Measurements from ENCODE around the gene AUTS2.

Gene AUTS2

DNA sequence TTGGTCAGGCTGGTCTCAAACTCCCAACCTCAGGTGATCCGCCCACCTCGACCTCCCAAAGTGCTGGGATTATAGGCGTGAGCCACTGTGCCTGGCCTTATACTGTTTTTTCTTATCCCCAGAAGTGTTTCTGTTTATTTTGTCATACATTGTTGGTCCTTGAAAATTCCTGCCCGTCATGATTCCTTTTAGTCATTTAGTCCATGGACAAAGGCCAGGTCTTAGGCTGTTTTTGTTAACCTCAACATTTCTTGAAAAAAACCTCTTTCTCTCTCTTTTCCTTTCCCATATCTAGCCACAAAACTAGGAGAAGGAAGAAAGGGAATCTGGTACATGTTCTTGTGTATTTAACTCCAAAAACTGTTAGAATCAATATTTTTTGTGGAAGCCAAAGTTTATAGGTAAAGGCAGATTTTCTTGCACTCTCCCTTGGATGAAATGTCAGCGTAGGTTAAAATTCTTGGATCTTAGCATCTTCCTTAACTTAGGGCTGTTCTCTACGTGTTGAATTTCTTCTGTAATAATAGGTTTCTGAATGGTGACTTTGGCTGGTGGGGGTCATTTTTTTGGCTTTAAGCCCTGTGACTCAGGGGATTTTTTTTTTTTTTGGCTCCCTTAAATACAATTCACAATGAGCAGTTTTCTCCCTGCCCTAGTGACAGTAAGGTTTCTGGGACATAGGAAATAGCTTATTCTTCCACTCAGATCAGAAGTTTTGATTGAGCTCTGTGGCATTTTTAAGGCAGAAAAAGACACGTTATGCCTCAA lies 500.8 kb downstream of the AUTS2 start:
- DNase-seq = no peak

DNA sequence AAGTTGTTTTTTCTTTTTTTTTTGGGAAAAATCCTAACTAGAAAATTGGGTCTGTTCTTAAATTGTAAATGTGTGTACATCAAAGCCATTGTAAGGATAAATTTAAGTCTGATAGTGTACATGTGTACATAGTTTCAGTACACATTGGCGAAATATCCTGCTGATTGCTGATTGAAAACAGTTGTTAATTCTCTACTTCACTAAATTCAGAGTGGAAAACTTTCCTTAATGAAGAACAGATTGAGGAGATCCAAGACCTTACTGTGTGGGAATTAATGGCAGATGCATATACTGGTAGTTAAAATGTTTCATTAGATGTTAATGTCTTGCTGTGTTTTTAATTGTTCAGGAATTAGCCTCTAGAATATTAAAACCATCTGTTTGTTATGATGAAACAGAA lies 506.0 kb downstream of the AUTS2 start:
- DNase-seq = no peak

DNA sequence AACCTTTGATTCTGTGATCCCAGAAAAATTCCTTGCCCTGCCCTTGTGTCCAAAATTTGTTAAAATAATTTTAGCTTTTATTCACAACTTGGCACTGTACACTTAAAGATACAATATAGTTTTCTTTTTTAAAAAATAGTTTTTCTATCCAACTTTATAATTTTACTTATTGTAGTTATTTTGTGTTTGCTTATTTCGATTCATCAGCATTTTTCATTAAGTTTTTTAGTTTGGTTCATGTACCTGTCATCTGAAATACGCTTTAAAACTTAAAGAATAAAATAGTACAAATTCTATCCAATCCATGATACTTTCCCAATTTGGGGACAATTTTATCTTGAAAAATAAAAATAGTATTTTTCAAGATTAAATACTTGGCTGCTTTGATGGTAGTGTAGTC lies 514.8 kb downstream of the AUTS2 start:
- DNase-seq = no peak

DNA sequence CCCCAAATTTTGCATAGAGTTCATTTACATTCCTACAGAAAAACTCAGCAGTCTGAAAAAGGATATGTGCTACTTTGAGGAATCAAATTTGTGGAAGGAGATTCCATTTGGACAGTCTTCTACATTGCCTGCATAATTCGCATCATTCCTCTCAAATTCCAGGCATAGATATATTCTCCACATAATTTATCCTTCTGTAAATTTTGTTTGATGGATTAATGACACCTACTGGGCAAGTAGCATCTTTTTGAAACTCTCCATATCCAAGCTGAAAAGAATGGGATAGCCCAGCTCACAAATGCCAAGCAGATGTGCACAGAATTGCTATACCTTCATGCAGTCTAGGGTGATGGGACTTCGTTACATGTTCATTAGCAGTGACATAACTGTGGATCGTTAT lies 515.3 kb downstream of the AUTS2 start:
- DNase-seq = no peak

DNA sequence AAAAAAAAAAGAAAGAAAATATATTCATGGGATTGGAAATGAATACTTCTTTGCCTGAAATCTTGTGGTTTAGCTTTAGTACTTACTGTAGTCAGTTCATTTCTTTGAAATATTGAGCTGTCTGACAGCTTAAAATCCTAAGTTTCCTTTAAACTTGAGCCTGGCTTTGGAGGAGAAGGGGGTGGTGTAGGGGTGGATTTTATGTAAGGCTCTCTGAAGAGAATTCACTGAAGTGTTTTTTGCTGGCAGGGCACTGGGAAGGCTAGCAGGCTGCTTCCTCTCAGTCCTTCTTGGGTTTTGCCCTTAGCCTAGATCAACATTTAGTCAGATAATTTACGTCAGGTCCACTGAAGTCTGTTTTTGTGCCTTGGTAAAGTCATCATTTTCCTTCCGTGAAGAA lies 516.5 kb downstream of the AUTS2 start:
- DNase-seq = no peak

DNA sequence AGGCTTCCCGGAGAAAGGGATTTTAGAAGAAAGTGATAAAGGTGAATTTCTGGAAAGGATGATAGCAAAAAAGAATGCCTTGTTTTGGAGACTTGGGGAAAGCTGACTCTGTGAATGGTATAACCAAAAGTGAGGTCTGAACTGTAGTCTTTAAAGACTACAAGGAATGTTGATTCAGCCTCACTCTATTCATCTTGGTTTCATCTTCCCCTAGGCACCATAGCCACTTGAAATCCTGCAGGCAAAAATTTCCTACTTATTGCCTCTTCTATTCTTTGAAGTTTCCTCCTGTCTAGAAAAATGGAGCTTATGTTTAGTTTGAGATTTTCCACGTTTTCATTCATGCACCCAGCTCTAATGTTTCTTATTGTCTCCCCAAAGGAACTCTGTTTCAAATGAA lies 518.0 kb downstream of the AUTS2 start:
- DNase-seq = no peak

DNA sequence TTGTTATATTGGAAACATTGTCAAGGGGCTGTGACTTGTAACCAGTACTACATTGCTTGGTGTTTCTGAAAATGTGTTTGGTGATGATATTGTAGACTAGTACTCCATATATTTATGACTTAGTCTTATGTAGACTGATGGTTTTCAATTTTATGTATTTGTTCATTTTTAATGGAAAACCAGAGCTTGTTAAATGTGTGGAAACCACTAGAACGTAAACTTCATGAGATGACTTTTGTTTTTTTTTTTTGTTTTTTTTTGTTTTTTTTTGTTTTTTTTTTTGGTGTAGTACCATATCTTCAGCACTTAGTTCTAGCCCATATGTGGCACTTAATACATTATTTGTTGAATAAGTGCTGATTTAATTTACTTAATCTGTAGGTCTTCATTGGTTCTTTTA lies 518.6 kb downstream of the AUTS2 start:
- DNase-seq = no peak

DNA sequence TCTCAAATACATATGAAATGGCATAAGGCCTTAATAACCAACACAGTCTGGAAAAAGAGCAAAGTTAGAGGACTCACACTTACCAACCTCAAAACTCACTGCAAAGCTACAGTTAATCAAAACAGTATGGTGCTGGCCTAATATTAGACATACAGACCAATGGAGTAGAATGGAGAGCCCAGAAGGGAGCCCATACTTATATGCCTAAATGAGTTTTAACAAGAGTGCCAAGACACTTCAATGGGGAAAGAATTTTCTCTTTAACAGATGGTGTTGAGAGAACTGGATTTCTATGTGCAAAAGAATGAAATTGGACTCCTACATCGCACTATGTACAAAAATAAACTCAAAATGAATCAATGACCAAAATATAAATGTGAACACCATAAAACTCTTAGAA lies 522.6 kb downstream of the AUTS2 start:
- DNase-seq = no peak

DNA sequence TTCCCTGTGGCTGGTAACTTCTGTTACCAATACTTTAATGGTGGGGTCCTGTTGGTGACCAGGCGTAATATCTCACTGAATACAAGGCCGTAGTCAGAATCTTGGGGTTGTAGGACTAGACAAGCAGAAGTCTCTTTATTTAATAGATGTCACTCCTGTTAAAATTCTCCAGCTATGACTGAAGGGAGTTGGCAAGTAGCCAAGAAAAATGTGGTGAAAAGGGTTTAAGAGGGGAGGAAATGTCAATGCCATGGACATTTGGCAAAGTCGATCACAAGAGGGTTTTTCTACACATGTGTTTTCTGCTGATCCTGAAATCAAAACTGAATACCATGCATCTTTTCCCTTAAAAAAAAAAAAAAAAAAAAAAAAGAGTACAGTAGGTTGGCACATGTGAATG lies 533.5 kb downstream of the AUTS2 start:
- no peak for DNase-seq

DNA sequence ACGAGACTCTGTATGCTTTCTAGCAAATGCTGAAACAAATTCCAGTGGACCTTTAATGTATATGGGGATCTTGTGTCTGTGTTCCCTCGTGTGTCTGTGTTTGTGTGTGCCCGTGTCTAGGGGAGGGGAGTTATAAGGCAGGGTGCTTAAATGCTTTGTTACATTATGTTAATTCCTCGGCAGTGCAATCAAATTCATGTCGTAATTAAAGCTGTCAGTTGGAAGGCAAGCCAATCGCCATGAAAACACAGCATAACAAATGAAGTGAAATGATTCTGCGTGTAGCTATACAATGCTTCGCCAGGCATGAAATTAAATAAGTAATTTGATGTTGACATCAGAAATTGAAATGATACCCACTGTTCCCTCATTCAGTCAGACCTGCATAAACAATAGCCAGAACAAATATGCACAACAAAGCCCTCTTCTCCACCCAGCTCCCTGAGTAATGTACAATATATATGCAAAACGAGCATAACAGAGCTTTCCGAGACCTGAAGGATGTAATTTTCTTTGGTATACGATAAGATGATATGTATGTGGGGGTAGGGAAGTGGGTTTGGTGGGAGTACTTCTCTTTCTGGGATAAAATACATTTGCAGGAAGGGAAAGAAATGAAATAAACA lies 534.1 kb downstream of the AUTS2 start:
- DNase-seq = no peak

DNA sequence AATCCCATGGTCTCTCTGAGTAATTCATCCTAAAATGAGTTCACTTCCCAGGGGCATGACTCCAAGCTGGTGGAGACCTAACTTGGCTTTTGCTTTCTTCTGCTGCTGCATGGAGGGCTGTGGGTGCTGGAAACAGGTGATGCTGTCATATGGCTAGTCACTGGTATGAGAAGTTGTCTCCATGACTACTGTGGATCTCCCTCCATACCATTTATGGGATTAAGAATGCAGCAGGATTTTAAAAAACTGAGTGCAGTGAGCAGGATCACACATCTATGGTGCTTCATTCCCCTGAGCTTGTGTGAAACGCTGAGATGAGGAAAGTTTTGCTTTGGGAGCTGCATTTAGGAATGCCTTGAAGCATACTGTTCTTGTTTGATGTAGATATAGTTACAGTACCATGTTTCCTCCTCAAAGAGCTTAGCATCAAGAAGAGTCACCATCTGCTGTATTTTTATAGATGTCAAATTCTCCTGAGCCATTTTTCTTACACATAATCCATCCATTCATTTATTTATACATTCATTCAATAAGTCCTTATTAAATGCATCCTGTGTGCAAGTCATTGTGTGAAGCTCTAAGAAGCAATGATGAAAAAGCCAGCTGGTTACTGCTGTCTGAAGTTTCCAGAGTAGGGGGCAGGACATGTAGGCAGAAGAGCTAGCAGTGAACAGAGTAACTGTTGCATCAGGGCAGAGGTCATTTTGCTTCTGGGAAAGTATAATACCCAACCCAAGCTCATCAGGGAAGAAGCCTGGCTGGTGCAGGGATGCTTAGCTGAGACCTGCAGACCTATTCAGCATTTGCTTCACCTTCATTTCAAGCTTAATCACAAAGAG lies 534.8 kb downstream of the AUTS2 start:
- DNase-seq = no peak

DNA sequence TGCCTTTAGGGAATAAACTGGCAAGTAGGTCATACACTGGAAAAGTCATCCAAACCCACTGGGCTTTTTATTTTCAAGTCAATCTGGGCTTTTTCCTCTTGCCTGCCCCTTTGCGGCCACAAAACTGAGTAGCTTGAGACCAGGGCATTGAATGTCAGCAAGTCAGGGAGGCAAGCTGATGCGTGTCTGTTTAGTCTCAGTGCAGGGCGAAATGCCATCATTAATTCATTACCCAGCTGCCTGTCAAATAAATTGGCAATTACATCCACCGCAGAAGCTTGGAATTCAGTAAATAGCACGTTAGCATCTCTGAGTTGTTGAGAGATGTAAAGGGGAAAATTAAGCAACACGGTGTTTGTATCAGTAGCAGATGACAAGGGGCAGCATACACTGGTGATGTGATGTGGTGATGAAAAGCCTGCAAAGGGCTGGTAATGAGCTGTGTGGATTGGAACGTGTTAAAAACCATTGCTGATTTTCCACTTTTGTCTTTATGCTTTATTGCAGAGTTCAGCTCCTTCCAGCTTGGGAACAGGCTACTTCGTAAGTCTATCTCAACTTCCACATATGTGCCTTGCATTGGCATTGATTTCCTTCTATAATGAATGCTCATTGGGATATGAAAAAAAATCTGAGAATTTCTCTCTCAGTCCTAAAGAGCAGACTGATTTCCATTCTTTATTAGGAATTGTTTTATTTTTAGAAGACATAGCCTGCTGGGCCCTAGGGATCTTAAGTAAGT lies 535.9 kb downstream of the AUTS2 start:
- DNase-seq = no peak

DNA sequence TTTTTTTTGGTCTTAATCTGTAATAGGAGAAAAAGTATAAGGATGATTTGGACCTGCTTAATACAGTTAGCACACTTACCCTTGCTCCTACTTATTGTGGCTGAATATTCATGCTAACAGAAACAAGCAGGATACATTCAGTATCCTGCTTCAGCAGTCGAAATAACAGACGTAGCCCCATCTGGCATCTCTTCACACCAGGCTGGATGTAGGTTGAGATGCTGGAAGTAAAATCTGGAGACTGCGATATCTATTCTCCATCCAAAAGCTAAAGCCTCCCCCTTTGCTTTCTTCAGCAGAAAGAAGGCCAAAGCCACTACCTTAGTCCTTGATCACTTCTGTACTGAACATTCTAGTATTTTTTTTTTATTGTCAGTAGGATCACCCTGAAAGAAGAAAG lies 537.4 kb downstream of the AUTS2 start:
- no peak for DNase-seq

DNA sequence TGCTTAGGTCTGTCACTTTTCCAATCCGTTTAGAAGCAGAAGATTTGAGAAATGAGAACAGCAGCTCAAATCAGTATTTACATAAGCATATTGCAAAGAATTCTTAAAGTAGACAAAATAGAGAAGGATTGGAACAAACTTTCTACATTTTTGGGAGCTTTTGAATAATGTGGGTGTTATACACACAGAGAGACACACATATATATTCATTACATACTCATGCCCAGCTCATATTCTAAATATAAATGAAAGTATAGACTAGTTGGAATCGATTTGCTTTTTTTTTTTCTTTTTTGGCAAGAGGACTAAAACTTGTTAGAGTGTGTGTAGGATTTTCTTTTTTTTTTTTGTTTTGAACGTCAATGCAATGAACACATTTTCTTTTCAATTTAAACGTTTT lies 538.9 kb downstream of the AUTS2 start:
- DNase-seq = no peak

DNA sequence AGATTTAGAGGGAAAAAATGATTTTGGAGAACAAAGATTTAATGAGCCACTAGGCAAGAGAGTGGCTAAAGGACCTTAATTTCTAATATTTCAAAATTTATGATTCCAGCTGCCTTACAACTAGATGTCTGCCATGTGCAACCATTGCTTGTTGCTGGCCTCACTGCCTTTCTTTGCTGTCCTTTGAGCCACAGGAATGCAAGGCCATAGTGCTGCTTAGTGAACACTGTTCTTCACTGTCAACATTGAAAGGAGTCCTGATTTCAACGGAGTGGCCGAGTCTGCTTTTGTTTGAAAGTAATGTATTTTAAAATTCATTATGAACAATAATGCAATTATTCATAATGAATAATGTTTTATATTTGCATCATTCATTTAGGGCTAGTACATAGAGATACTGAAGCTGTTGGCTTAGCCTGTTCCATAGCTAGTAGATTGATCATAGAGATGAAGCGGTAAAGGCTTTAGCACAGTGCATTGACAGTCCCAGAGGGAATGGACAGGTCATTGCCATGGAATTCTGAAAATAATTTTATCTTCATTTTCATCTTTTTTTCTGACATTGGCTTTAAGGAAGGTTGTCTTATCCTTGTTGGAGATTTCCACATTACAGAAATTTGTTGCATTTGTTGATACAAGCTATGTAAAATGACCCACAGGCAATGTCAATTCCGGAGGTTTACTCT lies 544.1 kb downstream of the AUTS2 start:
- no peak for DNase-seq

DNA sequence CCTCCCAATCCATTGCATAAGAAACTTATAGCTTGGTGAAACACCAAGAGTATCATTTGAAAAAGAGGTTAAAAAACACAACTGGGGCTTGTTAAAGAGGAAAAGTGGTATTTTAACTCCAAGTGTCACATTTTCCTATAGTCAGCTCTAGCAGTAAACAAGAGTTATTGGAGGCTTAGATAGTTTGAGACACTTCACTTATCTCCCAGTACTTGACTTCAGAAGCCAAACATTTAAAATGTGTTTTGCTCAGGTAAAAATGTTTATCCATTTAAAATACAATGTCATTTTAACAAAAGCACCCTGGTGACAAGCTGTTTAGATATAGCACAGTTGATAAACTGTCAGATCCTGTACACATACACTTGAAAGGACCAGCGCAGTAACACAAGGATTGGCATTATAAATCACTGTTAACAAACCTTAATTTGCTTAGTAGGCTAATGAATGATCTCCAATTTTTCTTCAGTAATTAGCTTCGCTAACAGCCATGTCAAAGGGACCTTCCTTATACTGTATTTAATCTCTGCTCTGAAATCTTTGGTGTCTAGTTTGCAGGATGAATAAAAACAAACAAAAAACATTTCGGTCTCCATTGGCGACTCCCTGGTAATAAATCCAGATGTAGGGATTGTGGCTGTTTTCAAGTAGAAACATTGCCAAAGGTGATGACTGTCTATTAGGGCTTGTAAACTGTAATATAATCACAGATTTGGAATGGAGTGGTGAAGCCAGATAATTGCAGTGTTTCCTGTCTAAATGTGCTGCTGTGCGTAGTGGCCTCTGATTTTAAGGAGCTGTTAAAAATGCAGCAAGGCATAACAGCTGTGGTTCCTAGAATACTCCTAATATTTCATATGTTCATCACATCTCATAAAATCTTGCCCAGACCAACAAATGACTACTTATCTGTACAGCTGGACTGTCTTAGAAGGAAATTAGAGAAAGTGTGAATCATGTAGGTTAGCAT lies 545.1 kb downstream of the AUTS2 start:
- no peak for DNase-seq

DNA sequence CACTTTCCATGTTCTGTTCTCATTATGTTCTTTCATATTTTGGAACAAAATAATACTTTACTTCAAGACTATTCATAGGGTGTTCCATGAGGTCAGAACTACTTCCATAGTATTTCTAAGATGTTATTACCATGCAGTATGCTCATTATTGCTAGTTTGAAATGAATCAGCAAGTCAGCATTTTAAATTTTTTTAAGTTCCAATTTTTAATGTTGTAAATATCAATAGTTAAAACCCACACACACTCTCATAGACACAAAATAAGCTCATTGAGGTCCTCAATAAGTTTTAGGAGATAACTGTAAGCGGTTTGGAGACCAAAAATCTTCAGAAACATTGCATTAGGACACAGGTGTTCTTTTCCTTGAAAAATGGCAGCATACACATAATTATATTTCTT lies 550.7 kb downstream of the AUTS2 start:
- no peak for DNase-seq

DNA sequence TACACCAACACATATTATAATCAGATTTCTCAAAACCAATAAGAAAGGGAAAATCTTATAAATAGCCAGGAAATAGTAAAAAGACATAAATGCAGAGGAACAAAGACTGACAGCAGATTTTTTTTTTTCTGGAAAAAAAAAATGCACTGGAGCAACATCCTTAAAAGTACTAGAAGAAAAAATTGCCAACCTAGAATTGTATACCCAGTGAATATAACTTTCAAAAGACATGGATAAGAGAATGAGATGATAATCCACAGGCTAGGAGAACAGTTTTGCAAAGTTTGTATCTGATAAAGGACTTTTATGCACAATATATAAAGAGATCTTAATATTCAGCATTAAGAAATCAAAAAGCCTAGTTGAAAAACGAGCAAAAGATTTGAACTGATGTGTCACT lies 554.0 kb downstream of the AUTS2 start:
- no peak for DNase-seq

DNA sequence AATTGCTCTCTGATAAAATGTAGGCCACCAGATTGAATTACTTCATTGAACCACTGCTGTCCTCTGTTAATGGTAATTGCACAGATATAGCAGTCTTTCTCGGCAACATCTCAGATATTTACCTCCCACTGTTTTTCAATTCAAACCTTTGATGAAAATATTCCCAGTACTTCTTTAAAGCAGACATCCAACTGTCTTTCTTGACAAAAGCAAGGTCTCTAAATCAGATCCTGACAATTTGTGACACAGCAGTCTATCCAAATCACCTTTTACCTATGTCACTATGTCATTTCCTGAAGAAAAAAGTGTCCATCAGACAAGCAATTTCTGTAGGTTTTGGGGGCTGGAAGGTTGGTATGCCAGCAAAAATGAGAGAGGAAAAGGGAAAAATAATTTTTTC lies 555.7 kb downstream of the AUTS2 start:
- DNase-seq = no peak

DNA sequence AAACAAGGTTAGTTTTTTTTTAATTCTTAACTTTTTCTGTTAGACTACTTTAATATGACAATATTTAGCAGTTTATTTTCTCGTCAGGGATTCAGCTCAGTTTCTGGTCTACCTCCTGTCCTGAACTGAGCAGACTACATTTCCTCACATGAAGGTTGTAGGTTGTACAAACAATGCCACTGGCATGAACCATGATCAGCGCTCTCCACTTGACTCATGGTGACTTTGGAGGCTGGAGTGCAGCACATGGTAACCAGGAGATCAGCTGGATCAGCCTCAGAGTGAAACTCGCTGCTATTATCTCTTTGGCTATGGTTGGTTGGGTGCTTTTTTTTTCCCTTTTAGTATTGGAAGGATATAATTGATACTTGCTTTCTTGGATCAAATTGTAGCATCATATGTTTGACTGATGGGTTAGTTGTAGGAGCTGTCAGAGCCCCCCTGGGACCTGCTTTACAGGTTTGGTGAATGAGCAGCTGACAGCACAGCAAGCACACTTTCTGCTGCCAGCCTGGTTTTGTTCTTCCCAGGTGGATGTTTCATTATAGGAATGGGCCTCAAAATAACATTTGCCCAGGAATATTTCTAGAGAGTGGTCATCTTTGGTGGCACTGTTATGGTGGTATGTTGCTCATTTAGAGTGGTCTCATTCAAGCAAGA lies 556.4 kb downstream of the AUTS2 start:
- DNase-seq = no peak

DNA sequence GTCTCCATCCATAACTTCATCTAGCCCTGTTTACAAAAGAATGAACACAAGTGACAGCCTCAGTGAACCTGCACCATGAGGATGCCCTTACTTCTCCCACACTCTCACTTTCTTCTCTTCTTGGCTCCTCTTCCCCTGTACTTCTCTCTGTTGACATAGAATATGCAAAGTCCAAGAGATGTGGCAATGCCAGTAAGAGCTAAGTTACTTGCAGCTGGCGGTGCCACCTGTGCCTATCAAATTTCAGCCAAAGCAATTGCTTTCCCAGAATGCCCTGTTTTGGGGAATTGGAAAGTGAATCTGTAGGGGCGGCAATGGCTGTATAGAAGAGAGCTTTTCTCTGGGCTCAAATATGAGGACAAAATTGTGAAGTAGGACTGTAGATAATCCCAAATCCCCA lies 557.8 kb downstream of the AUTS2 start:
- no peak for DNase-seq

All from amniotic stem cell (primary cell).